Neural progenitor cell (in vitro differentiated cells): ENCODE results near the gene ZFYVE21. TPM values are rescaled to one million over a fixed set of nuclear protein-coding genes. Genes with fewer than 3 reads are reported as not detected.

ENCODE experiments used
- DNase-seq: peaks from one replicate; pipeline ENCODE4 v3.0.0-alpha.2; 2016; ENCODE audit warnings: low spot score
- H2AFZ ChIP-seq: fragments of 200-600 bp; sonication (generic); replicated peaks from 2 replicates; pipeline ENCODE4 v1.6.1; 2016; ENCODE audit warnings: antibody characterized with exemption
- H3F3A ChIP-seq: fragments of 200-600 bp; sonication (generic); 2 replicates; pipeline ENCODE4 v1.6.1; 2016; ENCODE audit warnings: antibody characterized with exemption, low read depth
- H3K27ac ChIP-seq: fragments of 200-600 bp; sonication (generic); 2 replicates; pipeline ENCODE4 v1.5.1; 2016; ENCODE audit warnings: mild to moderate bottlenecking
- H3K27me3 ChIP-seq: fragments of 200-600 bp; sonication (generic); 2 replicates; pipeline ENCODE4 v1.6.1; 2016; ENCODE audit warnings: mild to moderate bottlenecking, moderate library complexity
- H3K36me3 ChIP-seq: fragments of 200-600 bp; sonication (generic); 2 replicates; pipeline ENCODE4 v1.5.1; 2016
- H3K4me1 ChIP-seq: fragments of 200-600 bp; sonication (generic); 2 replicates; pipeline ENCODE4 v1.6.1; 2016; ENCODE audit warnings: mixed run types
- H3K4me2 ChIP-seq: fragments of 200-600 bp; sonication (generic); 2 replicates; pipeline ENCODE4 v1.6.1; 2016
- H3K4me3 ChIP-seq: fragments of 200-600 bp; sonication (generic); 2 replicates; pipeline ENCODE4 v1.5.1; 2016
- H3K79me2 ChIP-seq: fragments of 200-600 bp; sonication (generic); 2 replicates; pipeline ENCODE4 v1.6.1; 2016; ENCODE audit warnings: low read depth
- H3K9ac ChIP-seq: fragments of 200-600 bp; sonication (generic); 2 replicates; pipeline ENCODE4 v1.6.1; 2016
- H3K9me3 ChIP-seq: fragments of 200-600 bp; sonication (generic); 2 replicates; pipeline ENCODE4 v1.5.1; 2016; ENCODE audit warnings: low read depth
- H4K20me1 ChIP-seq: fragments of 200-600 bp; sonication (generic); 2 replicates; pipeline ENCODE4 v1.6.1; 2016; ENCODE audit warnings: low read depth
- H3K27ac Mint-ChIP-seq: 3 replicates; pipeline ENCODE4 v1.8.0; 2021; ENCODE audit warnings: mixed read lengths
- H3K27me3 Mint-ChIP-seq: 2 replicates; pipeline ENCODE4 v1.8.0; 2022; ENCODE audit warnings: low read depth, mild to moderate bottlenecking, inconsistent platforms, moderate library complexity, mixed read lengths; ENCODE audit not compliant: insufficient read depth
- H3K36me3 Mint-ChIP-seq: 3 replicates; pipeline ENCODE4 v1.8.0; 2021; ENCODE audit warnings: mixed read lengths
- H3K4me1 Mint-ChIP-seq: 3 replicates; pipeline ENCODE4 v1.8.0; 2021; ENCODE audit warnings: mixed read lengths
- H3K4me3 Mint-ChIP-seq: 3 replicates; pipeline ENCODE4 v1.8.0; 2021; ENCODE audit warnings: mild to moderate bottlenecking, moderate library complexity, mixed read lengths
- H3K9me3 Mint-ChIP-seq: 3 replicates; pipeline ENCODE4 v1.8.0; 2020; ENCODE audit warnings: mixed read lengths
- CTCF ChIP-seq: fragments of 200-600 bp; sonication (generic); IDR thresholded peaks from 2 replicates; pipeline ENCODE4 v1.5.1; 2017; ENCODE audit warnings: antibody characterized with exemption, mild to moderate bottlenecking
- EZH2 ChIP-seq: fragments of 200-600 bp; sonication (generic); IDR thresholded peaks from 2 replicates; pipeline ENCODE4 v1.6.1; 2017; ENCODE audit warnings: antibody characterized with exemption, mild to moderate bottlenecking, moderate library complexity
- EZH2phosphoT487 ChIP-seq: fragments of 200-600 bp; sonication (generic); IDR thresholded peaks from 2 replicates; pipeline ENCODE4 v1.6.1; 2017; ENCODE audit warnings: antibody characterized with exemption
- total RNA-seq: library from RNA; depleted of rRNA; stranded (reverse); fragments of >200 nt; gene quantifications from 2 replicates; pipeline ENCODE4 v1.2.3, GENCODE V29; 2015; ENCODE audit warnings: low replicate concordance

Gene ZFYVE21
- total RNA-seq, 1 donor from 2014 or later = 46.2 TPM

- Histone ChIP-seq H3K27ac (no peak overlapping the region), H2AFZ (no peak overlapping the region), H4K20me1 (peaks cover 8% of the 10 kb centered on the region), H3K27me3 (no peaks in the 10 kb centered on the region), H3K9me3 (no peaks in the 10 kb centered on the region), H3K4me2 (no peak overlapping the region), H3K4me1 (no peaks in the 10 kb centered on the region), H3K9ac (no peak overlapping the region), H3F3A (no peaks in the 10 kb centered on the region), H3K4me3 (no peak overlapping the region), H3K79me2 (no peaks in the 10 kb centered on the region), H3K36me3 (peaks cover 17% of the 10 kb centered on the region)
- Mint-ChIP-seq H3K27me3 (no peaks in the 10 kb centered on the region), H3K27ac (no peak overlapping the region), H3K36me3 (peaks cover 23% of the 10 kb centered on the region), H3K9me3 (no peaks in the 10 kb centered on the region), H3K4me1 (no peaks in the 10 kb centered on the region), H3K4me3 (no peak overlapping the region)
- DNase-seq = no peak
- TF ChIP-seq CTCF (no peak), EZH2 (no peak), EZH2phosphoT487 (no peak)
These were observed 32.5 kb upstream of the ZFYVE21 start for GRCh38 chr14:103683139-103683538.

GRCh38 chr14:103684471-103684870, 31.1 kb upstream of the ZFYVE21 start:
- no peaks in the 10 kb centered on the region for H3K4me1 ChIP-seq
- Mint-ChIP-seq H3K27me3 (no peaks in the 10 kb centered on the region), H3K36me3 (peaks cover 25% of the 10 kb centered on the region), H3K27ac (no peak overlapping the region), H3K9me3 (no peaks in the 10 kb centered on the region), H3K4me3 (no peak overlapping the region), H3K4me1 (peaks cover 2% of the 10 kb centered on the region)
- H4K20me1 ChIP-seq = peaks cover 19% of the 10 kb centered on the region
- H3F3A ChIP-seq = no peaks in the 10 kb centered on the region
- no peaks in the 10 kb centered on the region for H3K79me2 ChIP-seq
- no peak overlapping the region for H3K27ac ChIP-seq
- H3K36me3 ChIP-seq = peaks cover 17% of the 10 kb centered on the region
- DNase-seq = no peak
- H2AFZ ChIP-seq = no peak overlapping the region
- no peaks in the 10 kb centered on the region for H3K9me3 ChIP-seq
- no peak for TF ChIP-seq CTCF
- TF ChIP-seq EZH2 = no peak
- no peak for TF ChIP-seq EZH2phosphoT487
- no peak overlapping the region for H3K4me2 ChIP-seq
- H3K4me3 ChIP-seq = no peak overlapping the region
- no peaks in the 10 kb centered on the region for H3K27me3 ChIP-seq
- no peak overlapping the region for H3K9ac ChIP-seq

GRCh38 chr14:103684871-103685270, 30.7 kb upstream of the ZFYVE21 start:
- H3K27ac ChIP-seq = no peak overlapping the region
- peaks cover 21% of the 10 kb centered on the region for H4K20me1 ChIP-seq
- no peaks in the 10 kb centered on the region for H3K27me3 ChIP-seq
- H3K4me2 ChIP-seq = no peak overlapping the region
- Mint-ChIP-seq H3K9me3 (no peaks in the 10 kb centered on the region), H3K36me3 (peaks cover 25% of the 10 kb centered on the region), H3K27me3 (no peaks in the 10 kb centered on the region), H3K27ac (no peak overlapping the region), H3K4me3 (no peak overlapping the region), H3K4me1 (peaks cover 2% of the 10 kb centered on the region)
- no peak overlapping the region for H2AFZ ChIP-seq
- H3K9me3 ChIP-seq = no peaks in the 10 kb centered on the region
- no peak for DNase-seq
- no peak for TF ChIP-seq EZH2
- TF ChIP-seq EZH2phosphoT487 = no peak
- no peak for TF ChIP-seq CTCF
- H3K4me1 ChIP-seq = no peaks in the 10 kb centered on the region
- H3K9ac ChIP-seq = no peak overlapping the region
- no peak overlapping the region for H3K4me3 ChIP-seq
- no peaks in the 10 kb centered on the region for H3F3A ChIP-seq
- H3K36me3 ChIP-seq = peaks cover 14% of the 10 kb centered on the region
- no peaks in the 10 kb centered on the region for H3K79me2 ChIP-seq
